ENCODE results near the gene GSC2. TPM values are rescaled to one million over a fixed set of nuclear protein-coding genes. Genes with fewer than 3 reads are reported as not detected.

GSC2 gene
- polyA plus RNA-seq, 4 donors, result not detected

GRCh38 chr22:19175026-19175601 is 25.0 kb upstream of the GSC2 start:
- Histone ChIP-seq H3K27me3 (ENCODE audit: control insufficient read depth in 3 of 3, insufficient read depth in 3 of 3, low read length in 3 of 3) (peaks cover 0 to 6% (median 0%) of the 10 kb centered on the region in 3 donors), H3K36me3 (ENCODE audit: control insufficient read depth in 3 of 3, insufficient read depth in 2 of 3, low read depth in 1 of 3, low read length in 3 of 3) (peaks cover 0 to 50% (median 0%) of the 10 kb centered on the region in 3 donors), H3K4me1 (ENCODE audit: control insufficient read depth in 3 of 3, insufficient read depth in 2 of 3, low read depth in 1 of 3, low read length in 2 of 3) (peaks cover 10 to 66% (median 15%) of the 10 kb centered on the region in 3 donors), H3K27ac (ENCODE audit: low read depth in 1 of 3, low read length in 2 of 3) (peak overlapping the region in 2 of 3 donors; percentile 4 to 11), H3K9me3 (ENCODE audit: control insufficient read depth in 2 of 2, insufficient read depth in 1 of 2, low read depth in 1 of 2, low read length in 1 of 2) (no peaks in the 10 kb centered on the region), H3K4me3 (ENCODE audit: low read depth in 1 of 3, low read length in 3 of 3) (no peak overlapping the region)
- 60 to 73% (median 68%) methylated on average over 6 to 7 of the region's 7 CpGs for WGBS, 3 donors
- no peak for DNase-seq
- FAIRE-seq, result no peak

- WGBS, 3 donors, result 42 to 45% (median 45%) methylated on average over 14 of the region's 14 CpGs
- H3K27me3 ChIP-seq (ENCODE audit: control insufficient read depth in 3 of 3, insufficient read depth in 3 of 3, low read length in 3 of 3), result peaks cover 0 to 13% (median 5%) of the 10 kb centered on the region in 3 donors
- peak in 1 of 2 donors; percentile 34 for DNase-seq
- peak overlapping the region in 2 of 3 donors; percentile 4 to 63 for H3K27ac ChIP-seq (ENCODE audit: low read depth in 1 of 3, low read length in 2 of 3)
- peaks cover 10 to 67% (median 15%) of the 10 kb centered on the region in 3 donors for H3K4me1 ChIP-seq (ENCODE audit: control insufficient read depth in 3 of 3, insufficient read depth in 2 of 3, low read depth in 1 of 3, low read length in 2 of 3)
- no peak for FAIRE-seq
- H3K4me3 ChIP-seq (ENCODE audit: low read depth in 1 of 3, low read length in 3 of 3), result no peak overlapping the region
- peaks cover 0 to 50% (median 0%) of the 10 kb centered on the region in 3 donors for H3K36me3 ChIP-seq (ENCODE audit: control insufficient read depth in 3 of 3, insufficient read depth in 2 of 3, low read depth in 1 of 3, low read length in 3 of 3)
- no peaks in the 10 kb centered on the region for H3K9me3 ChIP-seq (ENCODE audit: control insufficient read depth in 2 of 2, insufficient read depth in 1 of 2, low read depth in 1 of 2, low read length in 1 of 2)
These were observed 24.3 kb upstream of the GSC2 start for GRCh38 chr22:19174106-19175025.

DNA sequence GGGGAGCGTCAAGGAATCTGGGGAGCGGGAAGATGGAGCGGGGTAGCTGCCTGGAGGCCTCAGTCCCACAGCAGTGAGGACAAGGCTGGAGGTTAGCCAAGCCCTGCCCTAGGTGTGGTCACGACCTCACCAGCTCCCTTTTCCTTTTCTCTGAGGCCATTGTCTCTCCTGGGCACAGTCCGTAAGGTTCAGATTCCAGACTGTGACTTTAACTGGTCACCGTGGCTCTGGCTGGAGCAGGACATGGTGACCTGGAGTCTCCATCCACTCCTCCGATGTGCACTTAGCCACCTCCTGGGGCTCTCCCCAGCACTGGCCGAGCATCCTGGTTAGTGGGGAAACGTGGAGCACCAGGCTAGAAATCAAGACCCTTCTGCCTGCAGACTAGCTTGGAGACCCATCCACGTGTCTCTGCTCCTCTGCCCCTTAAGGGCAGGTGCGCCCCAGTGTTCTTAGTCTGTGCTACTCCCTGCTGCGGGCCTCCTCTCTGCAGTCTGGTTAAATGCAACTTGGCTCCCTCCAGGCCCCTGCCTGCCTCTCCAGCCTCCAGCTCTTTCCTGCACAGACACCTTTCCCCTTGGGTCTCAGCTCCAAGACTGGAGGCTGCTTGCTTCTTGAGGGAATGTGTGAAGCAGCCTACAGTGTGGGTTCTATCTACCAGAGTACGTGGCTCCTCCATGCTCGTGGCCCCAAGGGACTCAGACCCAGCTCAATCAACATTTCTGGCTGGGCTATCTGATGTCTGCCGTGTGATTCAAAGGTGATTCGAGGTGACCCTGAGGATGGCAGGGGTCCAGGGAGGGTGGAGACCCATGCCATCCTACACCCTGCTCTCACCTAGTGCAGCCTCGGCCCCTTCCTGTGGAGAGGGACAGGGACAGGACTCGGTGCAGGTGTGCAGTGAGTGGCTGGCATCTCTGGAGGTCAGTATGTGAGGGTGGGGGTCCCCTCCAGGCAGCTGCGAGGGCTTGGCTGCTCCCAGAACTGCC is 23.2 kb upstream of the GSC2 start:
- H3K4me1 ChIP-seq (ENCODE audit: control insufficient read depth in 3 of 3, insufficient read depth in 2 of 3, low read depth in 1 of 3, low read length in 2 of 3), result peaks cover 10 to 68% (median 15%) of the 10 kb centered on the region in 3 donors
- 34 to 62% (median 55%) methylated on average over 19 of the region's 19 CpGs for WGBS, 3 donors
- H3K9me3 ChIP-seq (ENCODE audit: control insufficient read depth in 2 of 2, insufficient read depth in 1 of 2, low read depth in 1 of 2, low read length in 1 of 2), result no peaks in the 10 kb centered on the region
- H3K27ac ChIP-seq (ENCODE audit: low read depth in 1 of 3, low read length in 2 of 3), result peak overlapping the region in 2 of 3 donors; percentile 17 to 88
- H3K4me3 ChIP-seq (ENCODE audit: low read depth in 1 of 3, low read length in 3 of 3), result peak overlapping the region in 1 of 3 donors; percentile 97
- DNase-seq (peak; percentile 30 to 84), FAIRE-seq (no peak)
- peaks cover 0 to 24% (median 16%) of the 10 kb centered on the region in 3 donors for H3K27me3 ChIP-seq (ENCODE audit: control insufficient read depth in 3 of 3, insufficient read depth in 3 of 3, low read length in 3 of 3)
- H3K36me3 ChIP-seq (ENCODE audit: control insufficient read depth in 3 of 3, insufficient read depth in 2 of 3, low read depth in 1 of 3, low read length in 3 of 3), result peaks cover 0 to 50% (median 0%) of the 10 kb centered on the region in 3 donors

DNA sequence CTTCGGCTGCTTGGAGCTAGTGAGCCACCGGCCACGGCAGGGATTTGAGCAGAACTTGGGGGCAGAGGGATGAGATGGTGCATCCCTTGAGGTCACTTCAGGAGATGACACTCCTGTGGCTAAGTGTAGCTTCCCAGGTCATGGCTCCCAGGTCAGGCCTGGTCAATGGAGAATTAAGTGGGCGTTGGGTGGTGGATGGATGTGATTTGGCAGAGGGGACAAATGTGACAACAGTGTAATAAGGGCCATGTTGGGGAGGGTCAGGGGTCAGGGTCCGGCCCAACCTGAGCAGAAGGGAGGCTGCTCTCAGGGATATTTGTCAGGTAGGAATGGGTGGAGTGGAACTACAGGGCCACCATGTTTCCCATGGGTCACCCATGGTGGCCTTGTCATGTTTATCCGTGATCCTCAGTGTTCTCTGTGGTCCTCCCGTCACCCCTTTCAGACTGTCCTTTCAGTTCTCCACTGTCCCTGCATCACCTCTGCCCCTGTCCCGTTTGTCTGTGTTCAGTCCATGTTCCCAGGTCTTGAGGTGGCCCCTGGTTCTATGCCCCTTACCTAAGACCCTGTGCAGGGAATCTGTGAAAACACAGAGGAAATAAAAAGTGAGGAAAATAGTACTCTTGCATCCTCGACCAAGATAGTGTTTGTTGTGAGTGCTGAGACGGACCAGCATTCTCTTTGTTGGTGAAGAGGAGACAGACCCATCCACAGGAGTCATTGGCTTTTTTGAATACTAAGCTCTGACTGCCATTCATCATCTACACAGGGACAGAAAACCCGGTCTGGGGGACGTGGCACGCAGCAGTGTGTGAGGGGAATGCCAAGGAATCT is 22.3 kb upstream of the GSC2 start:
- peaks cover 0 to 47% (median 0%) of the 10 kb centered on the region in 3 donors for H3K36me3 ChIP-seq (ENCODE audit: control insufficient read depth in 3 of 3, insufficient read depth in 2 of 3, low read depth in 1 of 3, low read length in 3 of 3)
- H3K27ac ChIP-seq (ENCODE audit: low read depth in 1 of 3, low read length in 2 of 3), result peak overlapping the region; percentile 72 to 88 (median 84)
- FAIRE-seq, result no peak
- H3K9me3 ChIP-seq (ENCODE audit: control insufficient read depth in 2 of 2, insufficient read depth in 1 of 2, low read depth in 1 of 2, low read length in 1 of 2), result no peaks in the 10 kb centered on the region
- peak in 1 of 2 donors; percentile 11 for DNase-seq
- peaks cover 9 to 68% (median 15%) of the 10 kb centered on the region in 3 donors for H3K4me1 ChIP-seq (ENCODE audit: control insufficient read depth in 3 of 3, insufficient read depth in 2 of 3, low read depth in 1 of 3, low read length in 2 of 3)
- H3K4me3 ChIP-seq (ENCODE audit: low read depth in 1 of 3, low read length in 3 of 3), result peak overlapping the region; percentile 84 to 97 (median 87)
- WGBS, 3 donors, result 12 to 27% (median 17%) methylated on average over 13 of the region's 13 CpGs
- peaks cover 0 to 32% (median 22%) of the 10 kb centered on the region in 3 donors for H3K27me3 ChIP-seq (ENCODE audit: control insufficient read depth in 3 of 3, insufficient read depth in 3 of 3, low read length in 3 of 3)

- no peak for FAIRE-seq
- peaks cover 7 to 45% (median 13%) of the 10 kb centered on the region in 3 donors for H3K4me1 ChIP-seq (ENCODE audit: control insufficient read depth in 3 of 3, insufficient read depth in 2 of 3, low read depth in 1 of 3, low read length in 2 of 3)
- H3K9me3 ChIP-seq (ENCODE audit: control insufficient read depth in 2 of 2, insufficient read depth in 1 of 2, low read depth in 1 of 2, low read length in 1 of 2), result peaks cover 0 to under 1% of the 10 kb centered on the region in 2 donors
- H3K36me3 ChIP-seq (ENCODE audit: control insufficient read depth in 3 of 3, insufficient read depth in 2 of 3, low read depth in 1 of 3, low read length in 3 of 3), result peaks cover 0 to 22% (median 0%) of the 10 kb centered on the region in 3 donors
- H3K27me3 ChIP-seq (ENCODE audit: control insufficient read depth in 3 of 3, insufficient read depth in 3 of 3, low read length in 3 of 3), result peaks cover 0 to 42% (median 31%) of the 10 kb centered on the region in 3 donors
- 21 to 47% (median 36%) methylated on average over 6 to 7 of the region's 7 CpGs for WGBS, 3 donors
- no peak overlapping the region for H3K27ac ChIP-seq (ENCODE audit: low read depth in 1 of 3, low read length in 2 of 3)
- H3K4me3 ChIP-seq (ENCODE audit: low read depth in 1 of 3, low read length in 3 of 3), result peak overlapping the region in 1 of 3 donors; percentile 15
- DNase-seq, result no peak
These were observed 19.8 kb upstream of the GSC2 start for GRCh38 chr22:19169947-19170318.

- H3K27me3 ChIP-seq (ENCODE audit: control insufficient read depth in 3 of 3, insufficient read depth in 3 of 3, low read length in 3 of 3), result peaks cover 0 to 42% (median 31%) of the 10 kb centered on the region in 3 donors
- FAIRE-seq, result no peak
These were observed 19.2 kb upstream of the GSC2 start for GRCh38 chr22:19169002-19169946.

More at GRCh38 chr22:19169002-19169946, 19.2 kb upstream of the GSC2 start:
- H3K36me3 ChIP-seq (ENCODE audit: control insufficient read depth in 3 of 3, insufficient read depth in 2 of 3, low read depth in 1 of 3, low read length in 3 of 3), result peaks cover 0 to 16% (median 0%) of the 10 kb centered on the region in 3 donors
- 3 to 7% (median 5%) methylated on average over 41 to 58 of the region's 58 CpGs for WGBS, 3 donors
- H3K9me3 ChIP-seq (ENCODE audit: control insufficient read depth in 2 of 2, insufficient read depth in 1 of 2, low read depth in 1 of 2, low read length in 1 of 2), result peaks cover 0 to 7% of the 10 kb centered on the region in 2 donors
- H3K4me3 ChIP-seq (ENCODE audit: low read depth in 1 of 3, low read length in 3 of 3), result peak overlapping the region in 1 of 3 donors; percentile 15
- H3K4me1 ChIP-seq (ENCODE audit: control insufficient read depth in 3 of 3, insufficient read depth in 2 of 3, low read depth in 1 of 3, low read length in 2 of 3), result peaks cover 7 to 38% (median 13%) of the 10 kb centered on the region in 3 donors
- H3K27ac ChIP-seq (ENCODE audit: low read depth in 1 of 3, low read length in 2 of 3), result no peak overlapping the region
- peak in 1 of 2 donors; percentile 38 for DNase-seq

Measured in small intestine (tissue), 7 donors.